GM20000 (cell line): ENCODE results near the gene MAPK8IP3.

ENCODE experiments used
- DNase-seq: peaks from one replicate; pipeline ENCODE4 v3.0.0; 2012; ENCODE audit warnings: low spot score
- CTCF ChIP-seq: IDR thresholded peaks from 2 replicates; pipeline ENCODE4 v1.5.1; 2012; ENCODE audit warnings: mild to moderate bottlenecking, control low read depth; ENCODE audit errors: extremely low read depth, missing control alignments

The MAPK8IP3 gene

DNA sequence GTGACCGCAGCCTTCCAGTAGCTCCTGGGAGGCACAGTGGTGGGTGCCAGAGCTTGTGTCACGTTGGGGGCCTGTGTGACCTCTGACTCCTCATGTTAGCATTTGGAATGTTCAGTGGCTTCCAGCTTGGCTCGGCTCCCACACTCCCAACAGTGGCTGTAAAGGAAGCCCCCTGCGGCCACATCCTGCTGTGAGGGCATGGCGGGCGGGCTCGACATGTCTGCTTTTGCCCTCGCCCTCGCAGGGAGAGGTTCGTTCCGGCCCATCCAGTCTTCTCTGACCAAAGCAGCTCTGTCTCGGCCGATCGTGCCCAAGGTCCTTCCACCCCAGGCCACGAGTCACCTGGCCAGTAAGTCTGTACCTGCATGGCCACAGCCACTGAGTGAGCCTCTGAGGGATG lies 40.2 kb upstream of the MAPK8IP3 start:
- no peak for DNase-seq
- no peak for TF ChIP-seq CTCF

DNA sequence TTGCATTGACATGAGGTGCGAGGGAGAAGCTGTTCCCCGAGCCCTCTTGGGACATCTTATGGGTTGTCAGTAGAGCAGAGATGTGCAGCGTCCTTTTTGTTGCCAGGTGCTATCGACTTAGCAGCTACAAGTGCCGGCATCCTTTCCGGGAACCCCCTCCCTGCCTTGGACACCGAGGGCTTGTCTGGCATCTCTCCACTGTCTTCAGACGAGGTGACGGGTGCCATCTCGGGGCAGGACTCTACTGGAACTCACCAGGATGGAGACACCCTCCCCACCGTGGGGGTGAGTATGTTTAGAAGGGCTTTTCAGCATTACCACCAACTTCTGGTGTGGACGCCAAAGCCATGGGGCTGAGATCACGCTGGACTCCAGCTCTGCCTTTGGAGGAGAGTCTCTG lies 39.7 kb upstream of the MAPK8IP3 start:
- TF ChIP-seq CTCF: no peak
- DNase-seq: no peak

- TF ChIP-seq CTCF: no peak
- DNase-seq: no peak
Measured at GRCh38 chr16:1667271-1667670, 38.7 kb upstream of the MAPK8IP3 start.

GRCh38 chr16:1667916-1668315 lies 38.1 kb upstream of the MAPK8IP3 start:
- TF ChIP-seq CTCF: no peak
- DNase-seq: no peak

- no peak for TF ChIP-seq CTCF
- no peak for DNase-seq
Measured at GRCh38 chr16:1668612-1669319, 37.2 kb upstream of the MAPK8IP3 start.

- no peak for TF ChIP-seq CTCF
- no peak for DNase-seq
Measured at GRCh38 chr16:1669698-1670097, 36.3 kb upstream of the MAPK8IP3 start.

GRCh38 chr16:1670371-1670770 lies 35.6 kb upstream of the MAPK8IP3 start:
- TF ChIP-seq CTCF: no peak
- DNase-seq: no peak
